Endodermal cell (in vitro differentiated cells): ENCODE measurements around the gene GARNL3. TPM values are rescaled to one million over a fixed set of nuclear protein-coding genes. Genes with fewer than 3 reads are reported as not detected.

ENCODE experiments used
- DNase-seq: peaks from one replicate; pipeline ENCODE4 v3.0.0-alpha.2; 2017
- H3K27ac ChIP-seq: 2 replicates; pipeline ENCODE4 v1.5.1; 2013; ENCODE audit warnings: mild to moderate bottlenecking, low read depth, low read length, moderate library complexity
- H3K27me3 ChIP-seq: 2 replicates; pipeline ENCODE4 v1.6.1; 2013; ENCODE audit warnings: mild to moderate bottlenecking, low read length, moderate library complexity; ENCODE audit not compliant: insufficient read depth, control insufficient read depth, poor library complexity, severe bottlenecking
- H3K36me3 ChIP-seq: 2 replicates; pipeline ENCODE4 v1.7.0; 2013; ENCODE audit warnings: mild to moderate bottlenecking, low read length, moderate library complexity; ENCODE audit not compliant: control insufficient read depth, insufficient read depth
- H3K4me1 ChIP-seq: one replicate; pipeline ENCODE4 v1.7.0; 2013; ENCODE audit warnings: low read length; ENCODE audit not compliant: control insufficient read depth, insufficient read depth
- H3K4me3 ChIP-seq: 2 replicates; pipeline ENCODE4 v1.5.1; 2013; ENCODE audit warnings: mild to moderate bottlenecking, low read length, moderate library complexity
- H3K9ac ChIP-seq: 2 replicates; pipeline ENCODE4 v1.6.1; 2013; ENCODE audit warnings: mild to moderate bottlenecking, low read length, moderate library complexity; ENCODE audit not compliant: poor library complexity, severe bottlenecking; ENCODE audit errors: extremely low read depth
- H3K9me3 ChIP-seq: 2 replicates; pipeline ENCODE4 v1.6.1; 2013; ENCODE audit warnings: mild to moderate bottlenecking, low read length, moderate library complexity; ENCODE audit not compliant: control insufficient read depth
- H3K27ac Mint-ChIP-seq: 2 replicates; pipeline ENCODE4 v1.8.0; 2020; ENCODE audit warnings: mixed read lengths
- H3K27me3 Mint-ChIP-seq: 2 replicates; pipeline ENCODE4 v1.8.0; 2021; ENCODE audit warnings: mild to moderate bottlenecking, mixed read lengths; ENCODE audit not compliant: insufficient read depth
- H3K36me3 Mint-ChIP-seq: 2 replicates; pipeline ENCODE4 v1.8.0; 2020; ENCODE audit warnings: low read depth, mixed read lengths
- H3K4me1 Mint-ChIP-seq: 2 replicates; pipeline ENCODE4 v1.8.0; 2020; ENCODE audit warnings: mixed read lengths
- H3K4me3 Mint-ChIP-seq: 2 replicates; pipeline ENCODE4 v1.8.0; 2020; ENCODE audit warnings: mild to moderate bottlenecking, moderate library complexity, mixed read lengths
- H3K9me3 Mint-ChIP-seq: 2 replicates; pipeline ENCODE4 v1.8.0; 2020; ENCODE audit warnings: mild to moderate bottlenecking, mixed read lengths
- WGBS, 2 experiments: methylation state at CpG; one replicate each; pipeline versions ENCODE4 v1.1.5 to v1.1.7; 2013; ENCODE audit warnings: missing lambda C conversion rate in 2 of 2, mixed read lengths in 1 of 2; ENCODE audit not compliant: insufficient coverage in 1 of 2, insufficient read length in 1 of 2; 5-methylcytosine and 5-hydroxymethylcytosine counted together
- total RNA-seq, 2 donors: library from RNA; stranded (reverse); fragmentation: NEBNext Ultra II Directional in 1 of 2; extraction: Animal tissue kit (Norgen Biotek cat#: 25700) in 1 of 2; gene quantifications; 2 replicates in 1 of 2; 3 replicates in 1 of 2; pipeline ENCODE4 v1.2.1, GENCODE V29; 2021
- TF ChIP-seq, protein P1 (sequence below): fragments of 200-600 bp; sonication (generic); conservative IDR thresholded peaks from 2 replicates; pipeline ENCODE4 v1.5.0; 2021; ENCODE audit warnings: antibody characterized with exemption, mild to moderate bottlenecking

The GARNL3 gene
- total RNA-seq, 2 donors from 2014 or later, result 7.2 to 12.8 TPM

- H3K4me3 ChIP-seq, result no peak overlapping the region
- no peak for DNase-seq
- TF ChIP-seq, protein P1, sequence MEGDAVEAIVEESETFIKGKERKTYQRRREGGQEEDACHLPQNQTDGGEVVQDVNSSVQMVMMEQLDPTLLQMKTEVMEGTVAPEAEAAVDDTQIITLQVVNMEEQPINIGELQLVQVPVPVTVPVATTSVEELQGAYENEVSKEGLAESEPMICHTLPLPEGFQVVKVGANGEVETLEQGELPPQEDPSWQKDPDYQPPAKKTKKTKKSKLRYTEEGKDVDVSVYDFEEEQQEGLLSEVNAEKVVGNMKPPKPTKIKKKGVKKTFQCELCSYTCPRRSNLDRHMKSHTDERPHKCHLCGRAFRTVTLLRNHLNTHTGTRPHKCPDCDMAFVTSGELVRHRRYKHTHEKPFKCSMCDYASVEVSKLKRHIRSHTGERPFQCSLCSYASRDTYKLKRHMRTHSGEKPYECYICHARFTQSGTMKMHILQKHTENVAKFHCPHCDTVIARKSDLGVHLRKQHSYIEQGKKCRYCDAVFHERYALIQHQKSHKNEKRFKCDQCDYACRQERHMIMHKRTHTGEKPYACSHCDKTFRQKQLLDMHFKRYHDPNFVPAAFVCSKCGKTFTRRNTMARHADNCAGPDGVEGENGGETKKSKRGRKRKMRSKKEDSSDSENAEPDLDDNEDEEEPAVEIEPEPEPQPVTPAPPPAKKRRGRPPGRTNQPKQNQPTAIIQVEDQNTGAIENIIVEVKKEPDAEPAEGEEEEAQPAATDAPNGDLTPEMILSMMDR, result no peak
These were observed 32.9 kb upstream of the GARNL3 start for GRCh38 chr9:127231666-127232065.

DNA sequence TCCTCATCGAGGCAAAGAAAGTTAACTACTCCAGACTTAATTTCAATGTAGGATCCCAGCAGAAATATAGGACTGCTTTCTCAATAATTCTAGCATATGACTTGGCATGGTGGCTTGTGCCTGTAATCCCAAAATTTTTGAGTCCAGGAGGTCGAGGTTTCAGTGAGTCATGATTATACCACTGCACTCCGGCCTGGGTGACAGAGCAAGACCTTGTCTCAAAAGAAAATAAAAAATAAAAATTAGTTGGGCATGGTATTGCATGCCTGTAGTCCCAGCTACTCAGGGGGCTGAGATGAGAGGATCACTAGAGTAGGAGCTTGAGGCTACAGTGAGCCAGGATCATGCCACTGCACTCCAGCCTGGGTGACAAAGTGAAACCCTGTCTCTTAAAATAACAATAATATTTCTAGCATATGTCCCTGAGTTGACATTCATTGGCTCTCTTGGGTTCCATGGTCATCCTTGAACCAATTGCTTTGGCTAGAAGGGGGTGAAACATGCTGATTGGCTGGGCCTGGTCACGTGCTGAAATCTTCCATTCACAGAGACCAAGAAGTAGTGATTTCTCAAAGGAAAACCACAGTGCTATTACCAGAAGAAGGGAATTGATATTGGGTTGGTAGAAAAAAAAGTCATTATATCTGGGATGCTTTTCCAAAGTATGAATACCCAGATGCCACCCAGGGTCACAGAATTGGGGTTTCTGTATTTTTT, 31.6 kb upstream of the GARNL3 start:
- Mint-ChIP-seq H3K4me3 (no peak overlapping the region), H3K4me1 (no peaks in the 10 kb centered on the region), H3K27me3 (no peaks in the 10 kb centered on the region), H3K36me3 (no peaks in the 10 kb centered on the region), H3K9me3 (no peaks in the 10 kb centered on the region), H3K27ac (no peak overlapping the region)
- 77 to 92% methylated on average over 2 to 4 of the region's 4 CpGs for WGBS, 2 experiments
- Histone ChIP-seq H3K4me3 (no peak overlapping the region), H3K27ac (no peak overlapping the region), H3K36me3 (no peaks in the 10 kb centered on the region), H3K9ac (no peak overlapping the region), H3K9me3 (no peaks in the 10 kb centered on the region), H3K27me3 (no peaks in the 10 kb centered on the region), H3K4me1 (no peaks in the 10 kb centered on the region)
- DNase-seq, result no peak
- TF ChIP-seq, protein P1, result no peak

More at GRCh38 chr9:127231666-127232065, 32.9 kb upstream of the GARNL3 start:
- H3K9me3 Mint-ChIP-seq, result no peaks in the 10 kb centered on the region
- H3K36me3 ChIP-seq, result no peaks in the 10 kb centered on the region
- H3K9ac ChIP-seq, result no peak overlapping the region
- no peak overlapping the region for H3K4me3 Mint-ChIP-seq
- H3K36me3 Mint-ChIP-seq, result no peaks in the 10 kb centered on the region
- peaks cover 7% of the 10 kb centered on the region for H3K27me3 ChIP-seq
- H3K4me1 Mint-ChIP-seq, result no peaks in the 10 kb centered on the region
- no peak overlapping the region for H3K27ac Mint-ChIP-seq
- H3K27me3 Mint-ChIP-seq, result peaks cover 10% of the 10 kb centered on the region
- WGBS, 2 experiments, result 86 to 93% methylated on average over 3 of the region's 3 CpGs
- no peaks in the 10 kb centered on the region for H3K9me3 ChIP-seq
- H3K4me1 ChIP-seq, result no peaks in the 10 kb centered on the region
- H3K27ac ChIP-seq, result no peak overlapping the region

GRCh38 chr9:127233550-127233949, 31.0 kb upstream of the GARNL3 start:
- Histone ChIP-seq H3K4me3 (no peak overlapping the region), H3K4me1 (no peaks in the 10 kb centered on the region), H3K27me3 (no peaks in the 10 kb centered on the region), H3K36me3 (no peaks in the 10 kb centered on the region), H3K9ac (no peak overlapping the region), H3K27ac (no peak overlapping the region), H3K9me3 (no peaks in the 10 kb centered on the region)
- no peak overlapping the region for H3K27ac Mint-ChIP-seq
- TF ChIP-seq, protein P1, result no peak
- H3K4me3 Mint-ChIP-seq, result no peak overlapping the region
- WGBS, 2 experiments, result 83 to 94% methylated on average over 2 to 4 of the region's 4 CpGs
- no peaks in the 10 kb centered on the region for H3K4me1 Mint-ChIP-seq
- no peak for DNase-seq
- no peaks in the 10 kb centered on the region for H3K9me3 Mint-ChIP-seq
- no peaks in the 10 kb centered on the region for H3K36me3 Mint-ChIP-seq
- H3K27me3 Mint-ChIP-seq, result no peaks in the 10 kb centered on the region
